SK-N-DZ (cell line): ENCODE data around the gene NFIA.

Experiments
- DNase-seq: peaks from one replicate; pipeline ENCODE4 v3.0.0-alpha.2; 2015; ENCODE audit warnings: low spot score

Gene NFIA

DNA sequence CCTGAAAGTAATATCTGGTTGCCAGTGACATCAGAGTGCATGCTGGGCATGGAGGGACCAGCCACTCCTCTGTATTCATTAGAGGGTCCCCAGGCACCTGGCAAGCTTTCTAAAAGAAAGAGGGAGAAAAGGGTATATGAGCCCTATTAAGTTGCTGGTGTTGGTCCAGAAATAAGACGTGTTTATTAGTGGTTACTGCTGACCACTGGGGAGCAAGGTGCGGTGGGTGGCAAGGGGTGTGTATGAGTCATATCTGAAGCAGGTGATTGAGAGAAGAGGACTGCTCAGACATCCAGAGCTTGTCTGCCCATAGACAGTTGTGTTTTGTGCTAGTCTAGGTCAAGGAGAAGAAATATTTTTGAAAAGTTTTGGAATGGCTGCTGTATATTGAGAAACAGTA lies 344.5 kb downstream of the NFIA start:
- no peak for DNase-seq

DNA sequence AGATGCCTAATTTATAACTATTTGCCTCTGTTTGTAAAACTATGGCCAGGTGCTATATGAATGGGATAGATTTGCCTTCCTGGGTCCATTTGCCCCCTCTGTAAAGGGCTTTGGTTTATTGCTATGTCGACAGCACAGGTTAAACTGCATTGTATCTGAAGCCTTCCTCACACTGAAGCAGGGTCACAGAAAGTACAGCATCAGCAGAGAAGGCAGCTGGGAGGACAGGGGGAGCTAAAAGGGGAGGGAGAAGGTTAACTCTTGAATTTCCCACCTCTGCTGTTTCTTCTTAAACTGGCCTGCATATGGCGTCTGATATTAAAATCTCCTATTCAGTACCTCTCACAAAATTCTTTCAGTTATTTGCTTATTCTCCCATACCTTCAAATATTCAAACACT lies 345.1 kb downstream of the NFIA start:
- DNase-seq, result no peak

DNA sequence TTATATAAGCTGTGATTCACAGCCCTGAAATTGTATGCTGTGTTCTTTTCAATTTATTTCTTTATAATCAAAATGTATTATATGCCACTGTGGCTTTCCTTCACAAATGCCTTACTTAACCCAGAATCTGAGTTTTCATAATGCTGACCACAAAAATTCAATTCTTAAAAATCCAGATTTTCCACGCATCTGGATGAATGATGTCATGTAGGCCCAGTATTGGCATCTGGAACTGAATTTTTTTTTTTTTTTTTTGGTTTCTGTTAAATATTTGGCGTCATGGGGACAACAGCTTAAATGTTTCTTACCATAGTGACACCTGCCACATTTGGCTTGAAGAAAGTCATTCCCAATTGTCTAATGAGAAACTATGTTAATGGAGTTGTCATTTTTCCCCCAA lies 345.8 kb downstream of the NFIA start:
- DNase-seq, result no peak

DNA sequence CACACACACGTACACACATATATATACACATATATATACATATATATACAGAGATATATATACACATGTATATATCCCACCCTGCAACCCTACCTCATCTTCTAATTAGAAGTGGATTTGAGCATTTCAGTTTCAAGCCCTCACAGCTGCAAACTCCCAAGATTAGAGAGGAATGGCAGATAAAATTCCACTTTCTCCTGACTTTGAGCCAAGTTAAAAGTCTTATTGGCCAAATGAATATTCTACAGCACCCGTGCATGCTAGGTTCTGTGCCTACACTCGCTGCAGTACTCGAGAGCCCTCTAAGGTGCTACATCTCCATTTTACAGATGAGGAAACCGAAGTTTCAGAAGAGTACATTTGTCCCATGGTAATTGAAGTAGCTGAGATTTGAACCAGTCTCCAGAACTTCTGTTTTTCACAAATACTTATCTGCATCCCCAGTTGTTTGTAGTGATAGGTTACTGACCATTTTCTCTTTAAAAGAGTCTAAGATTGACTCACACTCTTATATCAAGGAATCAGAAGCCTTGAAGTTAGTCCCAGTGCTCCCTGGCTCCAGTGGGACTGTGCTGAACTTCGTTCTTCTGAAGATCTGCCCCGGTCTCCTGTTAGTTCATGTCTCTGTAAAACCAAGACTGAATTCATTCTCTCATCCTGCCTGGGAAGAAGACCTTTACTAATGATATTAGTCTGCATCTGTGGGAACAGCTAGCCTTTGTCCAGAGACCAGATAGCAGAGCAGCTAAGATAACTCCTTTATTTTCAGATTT lies 350.4 kb downstream of the NFIA start:
- DNase-seq, result no peak

DNA sequence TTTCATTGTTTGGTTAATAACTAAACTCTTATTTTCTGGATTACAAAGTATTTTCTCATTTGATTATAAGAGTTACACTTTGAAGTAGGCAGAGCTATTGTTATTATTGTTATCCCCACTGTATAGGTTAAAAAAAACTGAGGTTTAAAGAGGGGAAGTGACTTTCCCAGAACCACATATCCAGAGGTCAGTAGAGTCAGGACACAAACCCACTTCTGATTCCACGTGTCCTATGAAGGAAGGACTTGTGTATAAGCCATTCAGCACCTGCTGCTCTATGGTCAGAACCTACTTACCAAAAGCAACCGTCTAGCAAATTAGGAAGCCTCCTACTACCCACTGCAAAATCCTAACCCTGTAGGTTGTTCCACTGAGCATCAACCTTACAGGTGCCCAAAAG lies 351.3 kb downstream of the NFIA start:
- DNase-seq, result no peak

DNA sequence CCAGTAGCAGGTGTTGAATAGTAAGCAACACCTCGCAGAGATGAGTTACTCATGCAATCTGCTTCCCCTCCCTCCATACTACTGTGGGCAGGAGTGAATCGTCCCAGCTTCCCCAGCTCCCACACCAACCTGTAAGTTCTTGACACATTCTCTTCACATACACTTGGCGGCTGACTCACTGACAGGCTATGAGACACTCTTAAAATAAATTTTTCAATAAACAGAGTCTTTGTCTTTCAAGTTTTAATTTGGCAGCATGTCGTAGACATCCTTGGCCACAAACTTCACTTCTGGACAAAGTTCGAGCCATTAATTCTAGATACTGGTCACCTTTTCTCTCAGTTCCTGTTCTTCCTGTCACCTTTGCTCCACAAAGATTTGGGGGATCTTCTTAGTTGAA lies 351.9 kb downstream of the NFIA start:
- no peak for DNase-seq

DNA sequence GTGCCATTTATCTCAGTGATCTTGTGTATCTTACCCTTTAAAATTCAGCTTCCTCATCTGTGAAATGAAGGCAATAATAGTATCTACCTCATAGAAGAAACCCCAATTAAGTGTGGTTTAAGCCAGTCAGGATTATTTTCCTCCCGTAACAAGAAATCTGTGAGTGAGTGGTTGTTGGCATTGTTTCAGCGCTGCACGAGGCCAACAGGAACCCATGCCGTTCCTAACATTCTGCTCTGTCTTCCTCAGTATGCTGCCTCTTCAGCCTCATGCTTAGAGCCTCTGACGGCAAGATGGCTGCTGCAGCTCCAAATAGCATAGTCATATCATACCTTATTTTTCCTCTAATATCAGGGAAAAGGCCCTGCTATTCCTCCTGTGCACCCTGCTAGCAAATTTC lies 352.9 kb downstream of the NFIA start:
- DNase-seq, result no peak

DNA sequence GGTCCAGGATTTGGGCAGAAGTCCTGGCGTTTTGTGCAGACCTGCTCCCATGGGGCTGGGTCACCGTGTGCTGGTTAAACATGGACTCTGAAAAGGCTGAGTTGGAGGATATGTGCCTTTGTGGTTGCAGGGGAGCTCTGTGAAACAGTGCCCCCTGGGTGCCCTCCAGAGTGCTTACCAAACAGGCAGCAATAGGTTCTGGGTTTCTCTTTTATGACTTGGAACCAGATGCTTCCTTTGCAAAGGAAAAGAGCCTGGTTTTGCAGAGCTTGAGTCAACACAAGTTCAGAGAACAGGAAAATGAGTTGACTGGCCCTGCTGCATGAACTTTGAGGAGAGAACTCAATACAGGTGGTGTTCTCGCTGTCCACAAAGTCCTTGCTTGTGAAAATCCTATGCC lies 353.7 kb downstream of the NFIA start:
- DNase-seq, result no peak

DNA sequence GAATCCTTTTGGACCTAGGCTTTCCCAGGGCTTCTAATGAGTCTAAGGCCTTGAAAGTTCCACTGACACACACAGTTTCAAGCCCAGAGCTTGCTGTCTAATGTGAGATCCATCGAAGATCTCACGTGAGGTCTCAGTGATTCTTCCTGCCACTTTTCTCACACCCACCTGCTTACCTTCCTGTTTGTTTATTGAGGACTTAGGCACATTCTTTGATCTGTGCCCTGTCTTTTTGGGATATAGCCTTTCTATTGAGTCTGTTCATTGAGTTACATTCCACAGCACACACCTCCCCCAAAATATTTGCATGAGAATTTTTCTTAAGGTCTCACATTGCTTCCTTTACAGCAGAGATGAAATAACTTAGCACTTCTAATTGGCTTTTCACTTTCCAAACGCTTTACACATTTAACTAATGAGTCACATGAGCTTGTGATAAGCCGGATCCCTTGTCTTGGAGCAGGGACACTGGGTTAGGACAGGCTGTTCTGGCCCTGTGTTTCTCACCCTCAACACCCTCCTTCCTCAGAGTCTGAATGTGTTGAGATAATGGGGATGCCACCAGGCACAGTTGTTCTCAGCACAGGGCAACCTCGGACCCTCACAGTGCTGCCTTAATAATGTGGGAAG lies 354.2 kb downstream of the NFIA start:
- no peak for DNase-seq

DNA sequence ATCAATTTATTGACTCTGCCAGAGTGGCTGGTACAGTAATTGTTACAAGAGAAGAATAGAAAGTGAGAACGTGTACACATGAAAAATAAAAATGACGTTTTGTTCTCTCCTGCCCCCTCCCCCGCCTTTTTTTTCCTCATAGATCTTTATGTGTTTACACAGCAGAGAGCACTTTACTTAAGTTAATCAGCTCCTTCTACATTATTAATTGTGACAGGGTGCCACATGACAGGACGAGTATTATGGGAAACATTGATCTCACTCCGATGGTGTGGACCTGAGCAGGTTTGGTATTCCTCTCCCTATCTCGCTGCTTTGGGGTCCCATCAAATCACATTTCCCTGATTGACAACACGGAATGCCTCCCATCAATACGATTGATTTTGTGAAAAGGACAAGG lies 356.9 kb downstream of the NFIA start:
- no peak for DNase-seq

DNA sequence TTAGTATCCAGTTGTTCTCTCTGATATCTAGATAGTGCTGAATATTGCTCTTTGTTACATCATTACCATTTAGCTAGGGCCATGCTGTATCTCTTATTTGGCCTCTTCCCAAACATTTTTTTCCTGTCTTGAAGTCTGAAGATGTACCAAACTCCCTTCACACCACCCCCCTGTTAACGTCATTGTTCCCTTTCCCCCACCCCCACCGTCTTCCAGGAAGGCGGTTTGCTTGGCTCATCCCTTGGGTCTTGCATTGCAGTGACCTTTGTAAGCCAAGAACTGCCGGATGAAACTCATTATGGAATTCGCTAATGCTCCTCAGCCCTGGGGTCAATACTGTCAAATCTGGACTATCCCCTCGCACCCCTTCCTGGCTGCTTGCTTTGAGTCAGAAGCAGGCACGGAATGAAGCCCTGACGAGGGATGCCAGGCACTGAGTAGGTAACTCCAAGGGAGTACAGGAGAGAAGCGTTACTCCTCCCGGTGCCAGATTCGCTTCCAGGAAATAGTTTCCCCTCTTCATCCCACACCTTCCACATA lies 359.4 kb downstream of the NFIA start:
- DNase-seq, result no peak

DNA sequence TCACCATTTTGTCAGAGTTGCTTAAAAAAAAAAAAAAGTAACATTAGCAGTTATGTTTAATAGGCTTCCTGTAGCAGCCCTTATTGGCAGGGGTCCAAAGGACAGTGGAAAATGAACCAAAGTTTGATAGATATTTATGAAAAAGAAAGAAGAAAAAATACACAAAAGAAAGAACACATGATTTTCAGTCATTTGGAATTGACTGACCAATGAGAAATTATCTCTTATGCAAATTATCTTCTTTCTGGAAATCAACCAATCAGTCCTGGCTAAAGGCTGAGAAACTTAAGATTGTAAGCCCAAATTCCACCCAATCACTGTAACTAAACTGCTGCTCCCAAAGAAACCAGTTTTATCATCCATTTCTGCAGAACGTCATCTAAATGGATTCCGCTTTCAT lies 360.2 kb downstream of the NFIA start:
- no peak for DNase-seq

DNA sequence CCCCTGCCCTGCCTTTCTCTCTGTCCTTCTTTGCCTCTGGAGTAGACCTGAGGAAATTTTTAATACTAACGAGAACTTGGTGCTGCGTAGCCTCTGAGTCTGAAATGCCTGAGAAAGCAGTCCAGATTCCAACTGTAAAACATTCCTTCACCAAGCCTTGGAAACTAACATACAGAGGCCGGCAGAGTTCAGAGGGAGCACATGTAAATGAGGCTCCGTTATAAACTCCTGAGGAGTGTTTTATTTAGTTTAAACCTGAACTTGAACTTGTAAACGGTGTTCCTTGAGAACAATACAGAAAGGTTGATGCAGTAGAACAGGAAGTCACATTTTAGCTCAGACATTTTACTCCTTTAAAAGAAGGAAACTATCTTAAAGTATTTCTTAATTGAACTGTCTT lies 361.9 kb downstream of the NFIA start:
- no peak for DNase-seq

DNA sequence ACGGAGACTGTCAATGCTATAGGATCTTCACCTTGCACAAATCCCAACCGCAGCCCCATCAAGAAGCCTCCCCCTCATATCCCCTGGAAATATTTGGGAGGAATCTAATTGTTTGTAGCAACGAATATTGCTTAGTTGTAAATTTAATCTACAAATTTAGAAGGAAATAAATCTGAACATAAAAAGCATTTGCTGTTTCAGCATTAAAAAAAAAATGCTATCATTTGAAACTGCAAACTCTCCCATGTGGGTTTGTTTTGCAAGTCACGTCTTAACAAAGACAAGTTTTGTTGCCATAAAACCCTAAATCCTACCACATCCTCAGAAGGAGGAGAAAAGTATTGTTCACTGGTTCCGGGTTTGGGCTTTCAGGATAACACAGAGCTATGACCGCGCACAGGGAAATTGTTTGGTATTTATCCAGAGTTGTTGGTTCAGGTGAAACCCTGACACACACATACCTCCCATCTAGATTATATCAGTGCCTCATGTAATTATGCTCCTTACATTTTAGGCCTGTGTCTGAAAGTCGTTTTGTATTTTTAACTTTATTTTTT lies 363.0 kb downstream of the NFIA start:
- no peak for DNase-seq

DNA sequence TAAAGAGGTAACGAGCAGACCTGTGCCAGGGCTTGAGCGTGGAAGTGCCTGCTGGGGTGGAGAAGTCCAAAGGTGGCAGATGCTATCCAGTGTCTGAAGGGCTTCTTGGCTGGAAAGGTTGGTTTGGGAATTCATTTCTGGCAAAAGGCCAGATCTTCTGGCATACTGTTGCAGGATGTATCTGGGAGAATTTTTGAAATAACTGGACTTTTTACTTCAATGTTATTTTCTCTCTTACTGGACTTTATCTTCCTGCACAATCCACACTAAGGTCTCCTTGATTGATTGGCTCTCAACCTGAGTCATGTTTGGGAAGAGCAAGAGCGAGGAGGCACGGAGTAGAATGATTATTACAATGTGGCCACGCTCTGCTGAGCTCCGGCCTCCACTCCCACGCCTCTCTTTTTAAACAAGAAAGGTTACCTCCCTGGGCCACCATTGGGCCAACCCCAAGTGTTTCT lies 364.2 kb downstream of the NFIA start:
- DNase-seq, result no peak

DNA sequence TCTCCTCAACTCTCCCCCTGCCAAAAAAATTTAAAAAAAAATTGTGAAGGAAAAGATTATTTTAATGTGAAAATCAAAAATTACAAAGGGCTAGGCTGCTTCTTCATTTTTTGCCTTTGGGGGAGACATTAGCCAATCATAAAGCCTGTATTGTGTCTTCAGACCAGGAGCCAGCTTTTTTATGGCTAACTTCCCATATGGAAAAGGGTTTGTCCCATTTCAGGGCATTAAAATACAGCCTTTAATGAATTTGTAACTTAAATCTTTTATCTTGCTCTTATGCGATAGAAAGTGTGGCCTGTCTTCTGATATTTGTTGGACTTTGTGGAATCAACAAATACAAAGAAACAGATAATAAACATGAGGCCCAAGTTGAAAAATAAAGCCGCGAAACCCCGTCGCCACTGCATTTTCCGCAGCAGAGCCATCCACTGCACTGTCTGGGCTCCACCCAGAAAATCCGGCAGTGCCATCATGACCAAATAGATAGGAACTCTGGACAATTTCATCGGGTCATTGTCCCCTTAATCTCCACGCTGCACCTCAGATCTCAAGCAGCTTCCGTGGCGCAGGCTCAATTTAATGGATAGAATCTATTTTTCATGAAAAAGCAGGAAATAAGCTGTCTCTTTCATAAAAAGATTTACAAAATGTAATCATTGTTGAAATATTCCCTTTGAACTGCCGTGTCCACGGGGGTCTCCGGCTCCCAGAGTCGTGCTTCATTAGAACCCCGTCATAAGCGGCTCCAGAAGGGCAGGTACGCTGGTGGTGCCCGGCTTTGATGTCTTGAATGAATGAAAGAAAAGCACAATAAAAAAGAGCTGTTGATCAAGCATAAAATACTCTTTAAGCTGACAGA lies 365.0 kb downstream of the NFIA start:
- DNase-seq, result no peak

DNA sequence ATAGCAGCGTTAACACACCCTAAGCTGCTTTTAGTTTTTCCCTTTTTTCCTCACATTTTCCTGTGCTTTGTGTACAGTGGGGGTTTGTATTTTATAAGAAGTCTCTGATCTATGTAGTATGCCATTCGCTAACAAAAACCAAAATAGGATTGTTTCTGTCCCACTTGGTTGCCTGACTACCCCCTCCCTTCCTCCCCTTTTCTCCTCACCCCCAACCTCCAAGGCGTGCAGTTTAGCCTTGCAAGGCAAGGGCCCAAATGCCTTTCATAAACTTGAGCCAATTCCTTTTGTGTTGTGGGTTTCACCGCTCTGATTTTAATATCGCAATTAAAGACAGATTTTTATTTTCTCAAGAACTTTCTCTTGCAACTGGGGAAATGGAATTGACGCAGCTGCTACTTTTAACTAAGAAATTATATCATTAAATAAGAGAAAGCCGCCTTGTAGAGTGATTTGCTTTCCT lies 365.6 kb downstream of the NFIA start:
- no peak for DNase-seq

DNA sequence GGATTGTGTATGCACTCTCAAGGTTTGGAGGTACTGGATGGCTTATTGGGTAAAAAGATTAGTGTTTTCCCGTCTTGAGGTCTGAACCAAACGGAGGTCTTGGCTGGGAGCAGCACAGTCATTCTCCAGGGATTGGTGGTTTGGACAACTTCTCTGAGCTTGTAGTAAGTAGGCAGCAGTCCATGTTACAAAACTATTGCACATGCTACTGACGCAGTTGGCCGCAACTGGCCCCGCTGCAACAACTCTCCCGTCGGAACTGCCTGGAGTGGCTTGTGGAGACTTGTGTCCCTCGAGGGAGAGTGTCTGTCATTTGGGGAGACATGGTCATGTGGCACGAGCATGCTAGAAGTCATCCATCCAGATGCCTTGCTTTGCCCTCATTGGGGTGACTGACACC lies 366.6 kb downstream of the NFIA start:
- DNase-seq, result no peak

DNA sequence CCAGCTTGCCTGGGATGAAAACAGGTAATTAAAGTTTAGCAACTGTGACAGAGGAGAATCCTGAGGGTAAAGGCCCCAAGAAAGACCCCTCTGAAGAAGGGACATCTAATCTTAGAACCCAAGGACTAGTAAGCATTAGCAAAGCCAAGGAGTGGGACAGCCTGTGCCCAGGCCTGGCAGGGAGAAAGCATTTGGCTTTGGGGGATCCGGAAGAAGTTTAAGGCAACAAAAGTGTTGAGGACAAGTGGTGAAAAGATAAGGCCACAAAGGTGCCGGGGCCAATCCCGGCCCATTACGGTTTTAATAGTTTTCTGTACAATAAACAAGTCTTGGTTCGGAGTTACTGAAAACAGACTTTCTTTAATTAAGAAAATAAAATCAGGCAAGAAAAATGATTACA lies 367.0 kb downstream of the NFIA start:
- DNase-seq, result no peak

DNA sequence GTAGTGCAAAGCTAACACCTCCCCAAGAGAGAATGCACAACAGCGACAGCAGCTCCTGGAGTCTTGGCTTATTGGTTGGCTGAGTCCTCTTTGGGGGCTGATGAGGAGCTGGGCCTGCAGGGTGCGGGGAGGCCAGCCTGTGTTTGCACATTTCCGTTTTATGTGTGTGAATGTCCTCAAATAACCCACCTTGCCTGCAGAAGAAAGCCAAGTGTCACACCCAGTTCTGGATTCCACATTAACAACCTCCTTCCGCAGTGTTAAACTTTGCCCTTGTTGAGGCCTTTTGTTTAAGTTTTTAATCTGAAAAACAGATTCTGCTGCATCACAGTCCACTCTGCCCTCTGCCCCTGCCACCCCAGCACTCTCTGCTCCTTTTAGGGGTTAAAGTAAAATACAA lies 368.1 kb downstream of the NFIA start:
- DNase-seq, result no peak

DNA sequence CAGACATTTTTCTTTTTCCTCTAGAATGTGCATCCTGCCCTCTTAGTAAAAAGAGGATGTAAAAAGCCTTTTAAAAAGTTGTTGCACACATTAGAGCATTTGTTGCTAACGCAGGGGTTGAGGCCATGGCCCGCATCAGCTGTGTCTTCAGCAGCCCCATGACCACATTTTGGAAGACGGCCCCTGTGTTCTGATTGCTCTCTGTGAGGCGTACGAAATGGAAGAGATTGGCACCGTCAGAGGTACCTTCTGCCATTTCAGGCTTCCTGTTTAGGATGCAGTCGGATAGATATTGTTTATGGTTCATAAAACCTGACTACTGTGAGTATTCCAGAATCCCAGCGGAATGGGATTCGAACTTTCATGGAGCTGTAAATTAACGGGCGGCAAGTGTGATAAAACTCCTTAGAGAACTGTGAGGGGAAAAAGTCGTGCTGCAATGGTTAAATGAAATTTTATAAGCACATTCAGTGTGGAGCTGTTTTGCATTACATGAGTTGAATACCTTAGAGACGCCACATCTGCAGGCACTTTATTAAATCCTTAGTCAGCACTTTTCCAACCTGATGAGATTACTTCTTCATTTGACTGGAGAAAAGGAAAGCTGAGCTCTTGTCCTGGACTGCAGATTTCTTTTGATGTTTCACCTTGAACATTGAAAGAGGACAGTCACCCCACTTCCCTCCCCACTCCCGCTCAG lies 368.7 kb downstream of the NFIA start:
- no peak for DNase-seq
